Stimulated activated naive CD8-positive, alpha-beta T cell treated with anti-CD3 and anti-CD28 coated beads, Interleukin-15, Interleukin-2, amounts not matched to agents 100 ng/mL and 50 ng/mL, for 24 hours (primary cell): ENCODE results near the gene BTBD9.

Experiments used
- H3K27ac Mint-ChIP-seq: one replicate; pipeline ENCODE4 v1.8.0; 2021; ENCODE audit warnings: mild to moderate bottlenecking, mixed read lengths
- H3K27me3 Mint-ChIP-seq: one replicate; pipeline ENCODE4 v1.8.0; 2021; ENCODE audit warnings: mixed read lengths
- H3K36me3 Mint-ChIP-seq: one replicate; pipeline ENCODE4 v1.8.0; 2021; ENCODE audit warnings: low read depth, mixed read lengths
- H3K4me1 Mint-ChIP-seq: one replicate; pipeline ENCODE4 v1.8.0; 2021; ENCODE audit warnings: low read depth, mixed read lengths
- H3K4me3 Mint-ChIP-seq: one replicate; pipeline ENCODE4 v1.8.0; 2021; ENCODE audit warnings: mild to moderate bottlenecking, mixed read lengths
- H3K9me3 Mint-ChIP-seq: one replicate; pipeline ENCODE4 v1.8.0; 2021; ENCODE audit warnings: mixed read lengths

Gene BTBD9

GRCh38 chr6:38264605-38265004, 375.1 kb downstream of the BTBD9 start:
- H3K4me3 Mint-ChIP-seq = no peak overlapping the region
- H3K9me3 Mint-ChIP-seq = no peaks in the 10 kb centered on the region
- H3K4me1 Mint-ChIP-seq = peaks cover 30% of the 10 kb centered on the region
- peaks cover 10% of the 10 kb centered on the region for H3K36me3 Mint-ChIP-seq
- no peaks in the 10 kb centered on the region for H3K27me3 Mint-ChIP-seq
- peak overlapping the region; percentile 19 for H3K27ac Mint-ChIP-seq

DNA sequence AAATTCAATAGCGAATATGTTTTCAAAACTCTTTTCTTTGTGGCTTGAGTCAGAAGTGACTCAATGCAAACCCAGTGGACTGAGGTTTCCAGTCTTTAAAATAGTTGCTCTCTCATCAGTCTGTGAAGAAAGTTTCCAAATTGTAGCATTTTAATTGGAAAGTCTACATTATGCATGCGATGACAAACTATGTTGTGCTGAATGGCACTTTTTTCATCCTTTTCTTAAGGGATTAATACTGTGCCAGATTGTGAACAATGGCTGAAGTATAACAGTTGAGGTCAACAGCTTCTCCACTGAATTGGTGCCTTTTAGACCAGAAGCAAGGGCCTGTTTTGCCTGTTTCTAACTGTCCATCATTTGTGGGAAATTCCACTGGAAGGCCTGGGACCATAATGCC, 377.1 kb downstream of the BTBD9 start:
- Mint-ChIP-seq H3K27me3 (no peaks in the 10 kb centered on the region), H3K4me1 (peaks cover 38% of the 10 kb centered on the region), H3K4me3 (no peak overlapping the region), H3K36me3 (peaks cover 16% of the 10 kb centered on the region), H3K9me3 (no peaks in the 10 kb centered on the region), H3K27ac (peak overlapping the region; percentile 77)

DNA sequence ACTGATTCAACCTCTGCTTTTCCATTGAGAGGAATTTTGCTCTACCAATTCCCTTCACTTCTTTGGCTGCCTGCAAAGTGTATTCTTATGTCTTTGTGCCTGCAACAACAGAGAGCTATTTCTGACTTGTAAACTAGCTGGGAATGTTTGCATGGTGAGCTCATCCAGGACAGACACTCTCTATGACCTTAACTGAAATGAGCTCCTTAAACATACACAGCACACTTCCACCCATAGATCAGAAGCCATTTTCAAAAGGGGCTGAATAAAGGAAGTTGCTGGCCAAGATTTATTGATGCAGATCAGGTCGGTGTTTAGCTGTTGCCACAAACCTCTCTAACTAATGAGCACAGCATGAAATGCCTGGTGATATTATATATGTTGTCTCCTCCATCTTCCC, 377.7 kb downstream of the BTBD9 start:
- Mint-ChIP-seq H3K27ac (peak overlapping the region; percentile 77), H3K4me3 (no peak overlapping the region), H3K9me3 (no peaks in the 10 kb centered on the region), H3K27me3 (no peaks in the 10 kb centered on the region), H3K4me1 (peaks cover 38% of the 10 kb centered on the region), H3K36me3 (peaks cover 18% of the 10 kb centered on the region)

GRCh38 chr6:38261626-38262025, 378.1 kb downstream of the BTBD9 start:
- H3K4me1 Mint-ChIP-seq = peaks cover 38% of the 10 kb centered on the region
- peaks cover 18% of the 10 kb centered on the region for H3K36me3 Mint-ChIP-seq
- no peaks in the 10 kb centered on the region for H3K9me3 Mint-ChIP-seq
- no peak overlapping the region for H3K27ac Mint-ChIP-seq
- no peaks in the 10 kb centered on the region for H3K27me3 Mint-ChIP-seq
- H3K4me3 Mint-ChIP-seq = no peak overlapping the region

DNA sequence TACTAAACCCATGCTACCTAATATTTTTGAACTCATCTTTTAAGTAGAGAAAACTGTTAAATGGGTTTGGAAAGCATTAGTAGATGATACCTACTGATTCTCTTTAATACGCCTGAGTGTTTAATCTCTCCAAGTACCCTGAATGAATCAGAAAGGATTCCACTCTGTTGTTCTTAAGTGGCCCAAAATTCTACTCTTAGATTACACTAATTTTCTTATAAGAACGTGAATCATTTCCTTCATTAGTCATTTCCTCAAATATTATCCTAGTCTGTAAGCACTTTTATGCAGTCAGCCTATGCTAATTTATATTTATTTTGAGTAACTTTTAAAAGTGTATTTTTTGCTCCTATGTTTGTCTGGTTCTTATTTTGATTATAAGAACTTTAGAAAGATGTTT, 380.0 kb downstream of the BTBD9 start:
- peaks cover 30% of the 10 kb centered on the region for H3K36me3 Mint-ChIP-seq
- peak overlapping the region; percentile 76 for H3K27ac Mint-ChIP-seq
- H3K4me1 Mint-ChIP-seq = peaks cover 38% of the 10 kb centered on the region
- no peak overlapping the region for H3K4me3 Mint-ChIP-seq
- H3K27me3 Mint-ChIP-seq = no peaks in the 10 kb centered on the region
- H3K9me3 Mint-ChIP-seq = peaks cover 3% of the 10 kb centered on the region

- Mint-ChIP-seq H3K27ac (no peak overlapping the region), H3K4me3 (no peak overlapping the region), H3K27me3 (no peaks in the 10 kb centered on the region), H3K4me1 (peaks cover 3% of the 10 kb centered on the region), H3K36me3 (peaks cover 13% of the 10 kb centered on the region), H3K9me3 (no peaks in the 10 kb centered on the region)
Observed at GRCh38 chr6:38248500-38249234, 391.1 kb downstream of the BTBD9 start.

DNA sequence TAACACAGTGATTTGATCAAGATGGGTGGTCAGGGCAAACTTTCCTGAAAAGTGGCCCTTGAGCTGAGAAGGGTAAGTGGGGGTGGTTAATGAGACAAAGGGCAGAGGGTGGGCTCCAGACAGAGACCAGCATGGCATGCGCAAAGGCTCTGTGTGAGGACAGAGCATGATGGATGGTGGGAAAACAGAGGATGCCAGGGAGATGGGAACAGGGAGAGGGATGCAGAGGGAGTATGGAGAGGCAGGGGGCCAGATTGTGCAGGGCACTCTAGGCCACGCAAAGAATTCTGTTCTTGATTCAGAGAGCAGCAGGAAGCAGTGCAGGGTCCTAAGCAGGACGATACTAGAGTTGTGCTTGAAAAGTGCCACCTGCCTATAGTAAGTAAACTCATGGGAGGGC, 394.4 kb downstream of the BTBD9 start:
- H3K36me3 Mint-ChIP-seq = peaks cover 9% of the 10 kb centered on the region
- no peaks in the 10 kb centered on the region for H3K27me3 Mint-ChIP-seq
- H3K4me3 Mint-ChIP-seq = no peak overlapping the region
- H3K27ac Mint-ChIP-seq = no peak overlapping the region
- H3K4me1 Mint-ChIP-seq = peaks cover 3% of the 10 kb centered on the region
- no peaks in the 10 kb centered on the region for H3K9me3 Mint-ChIP-seq

GRCh38 chr6:38244869-38245268, 394.9 kb downstream of the BTBD9 start:
- Mint-ChIP-seq H3K4me3 (no peak overlapping the region), H3K36me3 (peaks cover 9% of the 10 kb centered on the region), H3K27ac (no peak overlapping the region), H3K4me1 (peaks cover 5% of the 10 kb centered on the region), H3K9me3 (no peaks in the 10 kb centered on the region), H3K27me3 (no peaks in the 10 kb centered on the region)

GRCh38 chr6:38241200-38241871, 398.4 kb downstream of the BTBD9 start:
- Mint-ChIP-seq H3K27ac (no peak overlapping the region), H3K9me3 (no peaks in the 10 kb centered on the region), H3K4me1 (peaks cover 5% of the 10 kb centered on the region), H3K27me3 (no peaks in the 10 kb centered on the region), H3K4me3 (no peak overlapping the region), H3K36me3 (peaks cover 4% of the 10 kb centered on the region)

DNA sequence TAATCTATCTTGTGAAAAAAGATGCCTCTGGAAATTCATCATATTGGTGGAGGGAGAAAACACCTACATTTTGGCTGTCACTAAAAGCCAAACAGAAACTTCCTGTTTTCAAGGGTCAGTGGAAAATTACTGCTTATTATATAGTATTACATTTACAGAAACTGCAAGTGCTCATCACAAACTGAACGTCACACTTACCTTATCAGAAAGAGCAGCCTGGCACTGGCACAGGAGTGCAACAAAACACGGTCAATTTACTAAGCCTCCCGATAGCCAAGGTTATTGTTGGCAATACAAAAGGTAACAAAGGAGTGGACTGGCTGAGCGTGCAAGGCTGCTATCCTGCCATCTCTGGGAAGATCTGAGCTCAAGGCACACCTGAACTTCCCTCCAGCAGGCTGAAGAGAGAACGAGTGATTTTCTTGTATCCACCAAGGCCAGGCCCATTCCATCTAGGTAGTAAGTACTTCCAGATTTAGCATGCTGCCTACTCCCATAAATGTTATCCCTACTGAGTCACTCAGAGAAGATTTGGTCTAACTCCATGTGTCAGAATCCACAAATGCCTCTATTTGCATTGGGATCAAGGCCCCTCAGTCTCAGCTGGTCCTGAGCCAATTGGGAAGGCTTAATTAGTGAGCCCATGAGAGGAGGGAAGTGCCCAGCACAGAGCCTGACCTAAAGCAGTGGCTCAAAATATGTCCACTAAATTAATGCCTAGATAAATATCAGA, 399.8 kb downstream of the BTBD9 start:
- H3K27ac Mint-ChIP-seq = no peak overlapping the region

GRCh38 chr6:38236631-38237030, 403.1 kb downstream of the BTBD9 start:
- no peaks in the 10 kb centered on the region for H3K36me3 Mint-ChIP-seq
- H3K4me1 Mint-ChIP-seq = peaks cover 5% of the 10 kb centered on the region
- no peak overlapping the region for H3K4me3 Mint-ChIP-seq
- no peaks in the 10 kb centered on the region for H3K27me3 Mint-ChIP-seq
- no peaks in the 10 kb centered on the region for H3K9me3 Mint-ChIP-seq
- no peak overlapping the region for H3K27ac Mint-ChIP-seq

More for the DNA sequence above, 399.8 kb downstream of the BTBD9 start:
- H3K36me3 Mint-ChIP-seq = peaks cover 4% of the 10 kb centered on the region
- no peaks in the 10 kb centered on the region for H3K27me3 Mint-ChIP-seq
- H3K9me3 Mint-ChIP-seq = no peaks in the 10 kb centered on the region
- no peak overlapping the region for H3K4me3 Mint-ChIP-seq
- peaks cover 5% of the 10 kb centered on the region for H3K4me1 Mint-ChIP-seq

DNA sequence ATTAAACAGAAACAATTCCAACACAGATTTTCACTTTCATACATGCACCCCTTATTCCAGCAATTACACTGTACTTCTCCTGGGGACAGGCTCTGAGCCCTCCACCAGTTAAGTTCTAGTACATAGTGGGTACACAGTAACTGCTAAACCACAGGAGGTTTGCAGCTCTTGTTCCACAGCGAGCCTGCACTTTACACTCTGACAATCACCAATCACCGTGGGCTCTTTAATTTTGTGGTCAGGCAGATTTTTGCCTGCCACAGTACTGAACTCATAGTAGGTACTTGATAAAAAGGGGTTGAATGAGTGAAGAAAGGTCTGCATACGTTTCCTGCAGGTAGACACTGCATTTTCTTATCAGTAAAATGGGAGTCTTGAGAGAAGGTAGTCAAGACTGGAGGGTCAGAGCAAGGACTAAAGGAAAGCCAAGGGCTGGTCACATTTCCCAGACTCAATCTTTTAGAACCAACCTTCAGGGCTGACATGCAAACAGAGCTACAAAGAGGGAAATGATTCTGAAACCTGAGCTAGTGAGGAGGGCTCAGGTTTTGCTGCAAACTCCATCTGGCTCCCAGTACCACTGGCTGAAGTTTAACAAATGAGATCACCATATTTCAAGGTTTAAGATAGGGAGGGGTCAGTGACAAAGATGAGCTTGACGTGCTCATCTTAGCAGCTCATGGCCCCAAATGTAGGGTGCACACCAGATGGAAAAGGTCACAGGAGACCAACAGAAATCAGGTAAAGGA, 404.6 kb downstream of the BTBD9 start:
- Mint-ChIP-seq H3K4me3 (no peak overlapping the region), H3K36me3 (no peaks in the 10 kb centered on the region), H3K27ac (no peak overlapping the region), H3K4me1 (peaks cover 5% of the 10 kb centered on the region), H3K27me3 (no peaks in the 10 kb centered on the region), H3K9me3 (no peaks in the 10 kb centered on the region)

GRCh38 chr6:38234141-38234540, 405.6 kb downstream of the BTBD9 start:
- H3K27ac Mint-ChIP-seq = no peak overlapping the region
- no peaks in the 10 kb centered on the region for H3K27me3 Mint-ChIP-seq
- H3K9me3 Mint-ChIP-seq = no peaks in the 10 kb centered on the region
- H3K4me1 Mint-ChIP-seq = no peaks in the 10 kb centered on the region
- no peak overlapping the region for H3K4me3 Mint-ChIP-seq
- no peaks in the 10 kb centered on the region for H3K36me3 Mint-ChIP-seq

GRCh38 chr6:38233161-38233791, 406.5 kb downstream of the BTBD9 start:
- H3K27ac Mint-ChIP-seq = no peak overlapping the region
- no peaks in the 10 kb centered on the region for H3K36me3 Mint-ChIP-seq
- no peaks in the 10 kb centered on the region for H3K9me3 Mint-ChIP-seq
- no peaks in the 10 kb centered on the region for H3K4me1 Mint-ChIP-seq
- H3K4me3 Mint-ChIP-seq = no peak overlapping the region
- no peaks in the 10 kb centered on the region for H3K27me3 Mint-ChIP-seq
